HepG2 (cell line): ENCODE data around the gene PCBP1. TPM values are rescaled to one million over a fixed set of nuclear protein-coding genes. Genes with fewer than 3 reads are reported as not detected.

Experiments used
- ASH2L ChIP-seq: fragments of 300-600, 200-600 bp; sonication (generic); IDR thresholded peaks from 2 replicates; pipeline ENCODE4 v1.7.0; 2017; ENCODE audit warnings: low read depth, mild to moderate bottlenecking, moderate library complexity, mixed read lengths, low read length; ENCODE audit not compliant: insufficient read length
- CBX2 ChIP-seq, 2 experiments: fragments of 200-600 bp in 1 of 2; sonication (generic); formaldehyde crosslinking in 1 of 2; IDR thresholded peaks; 2 replicates each; pipeline versions ENCODE4 v1.7.0 to v1.8.1; 2018 to 2022; ENCODE audit warnings: low read depth in 2 of 2, low read length in 1 of 2, mild to moderate bottlenecking in 1 of 2, missing genetic modification reagents in 1 of 2
- CEBPZ ChIP-seq: IDR thresholded peaks from 2 replicates; pipeline ENCODE4 v1.6.1; 2012; ENCODE audit warnings: low read length, improper control_type of control experiment
- FOXK1 ChIP-seq: sonication (generic); formaldehyde crosslinking; IDR thresholded peaks from 2 replicates; pipeline ENCODE4 v1.4.0; 2020; ENCODE audit warnings: low read depth, missing genetic modification reagents, borderline replicate concordance
- GRHL1 ChIP-seq: sonication (generic); formaldehyde crosslinking; conservative IDR thresholded peaks from 2 replicates; pipeline ENCODE4 v1.8.0; 2022; ENCODE audit warnings: missing genetic modification reagents
- MIER2 ChIP-seq: IDR thresholded peaks from 2 replicates; pipeline ENCODE4 v1.6.1; 2016; ENCODE audit warnings: missing biosample characterization, missing genetic modification reagents
- SRSF4 ChIP-seq: fragments of 200-400 bp; formaldehyde crosslinking; IDR thresholded peaks from one replicate; pipeline ENCODE4 v1.6.1; 2018; ENCODE audit warnings: mild to moderate bottlenecking, low read depth, low read length, moderate library complexity; ENCODE audit not compliant: poor library complexity, severe bottlenecking
- YY1 ChIP-seq: IDR thresholded peaks from 2 replicates; pipeline ENCODE4 v1.6.1; 2011; ENCODE audit warnings: low read length, low read depth, moderate library complexity, mild to moderate bottlenecking; ENCODE audit not compliant: insufficient read depth, insufficient replicate concordance
- ZBTB7B ChIP-seq: sonication (generic); formaldehyde crosslinking; IDR thresholded peaks from 2 replicates; pipeline ENCODE4 v1.4.0; 2020; ENCODE audit warnings: missing genetic modification reagents
- ZFP36L1 ChIP-seq: sonication (generic); formaldehyde crosslinking; IDR thresholded peaks from 2 replicates; pipeline ENCODE4 v1.8.0; 2022; ENCODE audit warnings: mild to moderate bottlenecking, missing genetic modification reagents, moderate library complexity
- ZGPAT ChIP-seq: IDR thresholded peaks from 2 replicates; pipeline ENCODE4 v1.6.1; 2016; ENCODE audit warnings: mild to moderate bottlenecking
- ZNF224 ChIP-seq: sonication (generic); formaldehyde crosslinking; IDR thresholded peaks from 2 replicates; pipeline ENCODE4 v1.5.0; 2020; ENCODE audit warnings: mild to moderate bottlenecking, missing genetic modification reagents
- ZNF3 ChIP-seq: IDR thresholded peaks from 2 replicates; pipeline ENCODE4 v1.7.0; 2017; ENCODE audit warnings: inconsistent platforms
- ZNF501 ChIP-seq: sonication (generic); formaldehyde crosslinking; IDR thresholded peaks from 2 replicates; pipeline ENCODE4 v1.5.1; 2020; ENCODE audit warnings: mild to moderate bottlenecking, moderate library complexity, missing genetic modification reagents
- ZNF547 ChIP-seq: sonication (generic); formaldehyde crosslinking; IDR thresholded peaks from 2 replicates; pipeline ENCODE4 v1.5.1; 2020; ENCODE audit warnings: mild to moderate bottlenecking, missing genetic modification reagents
- polyA plus RNA-seq, 8 experiments: library from polyadenylated mRNA; depleted of rRNA in 3 of 8; stranded (reverse) in 7 of 8; unstranded in 1 of 8; fragments of >200 nt; fragmentation: Illumina TruSeq in 4 of 8; extraction: Trizol in 4 of 8; gene quantifications; 2 replicates each; pipeline versions ENCODE4 v1.2.1 to v1.2.3, GENCODE V29; 2011 to 2016; ENCODE audit warnings: low read depth in 4 of 8, missing spikeins in 1 of 8, mixed read lengths in 1 of 8; ENCODE audit not compliant: insufficient read depth in 1 of 8
- total RNA-seq, 5 experiments: library from RNA; depleted of rRNA; stranded (reverse); fragments of >200 nt; fragmentation: Illumina TruSeq; extraction: Trizol; gene quantifications; 2 replicates each; pipeline ENCODE4 v1.2.3, GENCODE V29; 2016; ENCODE audit warnings: low read depth in 1 of 5
- TF ChIP-seq, protein P1 (sequence below): sonication (generic); formaldehyde crosslinking; IDR thresholded peaks from 2 replicates; pipeline ENCODE4 v1.8.0; 2022; ENCODE audit warnings: mild to moderate bottlenecking, missing genetic modification reagents; ENCODE audit not compliant: insufficient replicate concordance
- TF ChIP-seq, protein P2 (sequence below): sonication (generic); formaldehyde crosslinking; IDR thresholded peaks from 2 replicates; pipeline ENCODE4 v1.9.0; 2022; ENCODE audit warnings: low read depth, missing genetic modification reagents

PCBP1 gene
- total and polyA plus RNA-seq, 2 of the 13 experiments (the other 11 are each of a cell fraction or from before 2014, with no cell fraction given), result 32.0 to 137 TPM

- TF ChIP-seq ZBTB7B (CRISPR knock-in tag), result peak; percentile 35; the same call in 1 of the 2 replicates
- TF ChIP-seq MIER2 (CRISPR knock-in tag), result 0 out of 2 replicates have a peak, but pooled peaks have one; percentile 10
- TF ChIP-seq ZNF501 (CRISPR knock-in tag), result peak; percentile 92
- TF ChIP-seq, protein P1, sequence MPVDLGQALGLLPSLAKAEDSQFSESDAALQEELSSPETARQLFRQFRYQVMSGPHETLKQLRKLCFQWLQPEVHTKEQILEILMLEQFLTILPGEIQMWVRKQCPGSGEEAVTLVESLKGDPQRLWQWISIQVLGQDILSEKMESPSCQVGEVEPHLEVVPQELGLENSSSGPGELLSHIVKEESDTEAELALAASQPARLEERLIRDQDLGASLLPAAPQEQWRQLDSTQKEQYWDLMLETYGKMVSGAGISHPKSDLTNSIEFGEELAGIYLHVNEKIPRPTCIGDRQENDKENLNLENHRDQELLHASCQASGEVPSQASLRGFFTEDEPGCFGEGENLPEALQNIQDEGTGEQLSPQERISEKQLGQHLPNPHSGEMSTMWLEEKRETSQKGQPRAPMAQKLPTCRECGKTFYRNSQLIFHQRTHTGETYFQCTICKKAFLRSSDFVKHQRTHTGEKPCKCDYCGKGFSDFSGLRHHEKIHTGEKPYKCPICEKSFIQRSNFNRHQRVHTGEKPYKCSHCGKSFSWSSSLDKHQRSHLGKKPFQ (CRISPR knock-in tag), result no peak
- TF ChIP-seq ZNF224, result no peak
- TF ChIP-seq ASH2L, result peak; percentile 68
- TF ChIP-seq FOXK1, result no peak
- TF ChIP-seq CEBPZ, result no peak
- no peak for TF ChIP-seq CBX2 (IDR thresholded peaks at IDR 0.05; ENCODE audit: low read depth, low read length)
- no peak for TF ChIP-seq CBX2 (CRISPR knock-in tag; IDR thresholded peaks at IDR 0.05; ENCODE audit: low read depth)
- TF ChIP-seq, protein P2, sequence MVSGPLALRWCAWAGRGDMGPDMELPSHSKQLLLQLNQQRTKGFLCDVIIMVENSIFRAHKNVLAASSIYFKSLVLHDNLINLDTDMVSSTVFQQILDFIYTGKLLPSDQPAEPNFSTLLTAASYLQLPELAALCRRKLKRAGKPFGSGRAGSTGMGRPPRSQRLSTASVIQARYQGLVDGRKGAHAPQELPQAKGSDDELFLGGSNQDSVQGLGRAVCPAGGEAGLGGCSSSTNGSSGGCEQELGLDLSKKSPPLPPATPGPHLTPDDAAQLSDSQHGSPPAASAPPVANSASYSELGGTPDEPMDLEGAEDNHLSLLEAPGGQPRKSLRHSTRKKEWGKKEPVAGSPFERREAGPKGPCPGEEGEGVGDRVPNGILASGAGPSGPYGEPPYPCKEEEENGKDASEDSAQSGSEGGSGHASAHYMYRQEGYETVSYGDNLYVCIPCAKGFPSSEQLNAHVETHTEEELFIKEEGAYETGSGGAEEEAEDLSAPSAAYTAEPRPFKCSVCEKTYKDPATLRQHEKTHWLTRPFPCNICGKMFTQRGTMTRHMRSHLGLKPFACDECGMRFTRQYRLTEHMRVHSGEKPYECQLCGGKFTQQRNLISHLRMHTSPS, result 0 out of 2 replicates have a peak, but pooled peaks have one; percentile 39
- TF ChIP-seq GRHL1 (CRISPR knock-in tag), result no peak
- TF ChIP-seq ZGPAT (CRISPR knock-in tag), result peak; percentile 53; the same call in 1 of the 2 replicates
- no peak for TF ChIP-seq ZFP36L1 (CRISPR knock-in tag)
- peak; percentile 16 for TF ChIP-seq YY1
- no peak for TF ChIP-seq SRSF4
- TF ChIP-seq ZNF3 (CRISPR knock-in tag), result no peak
- TF ChIP-seq ZNF547 (CRISPR knock-in tag), result 0 out of 2 replicates have a peak, but pooled peaks have one; percentile 28
These were observed 45.2 kb downstream of the PCBP1 start (continued) for GRCh38 chr2:70132244-70133126.
